Epithelial cell of proximal tubule (primary cell): Measurements from ENCODE around the gene NFKBIE. TPM values are rescaled to one million over a fixed set of nuclear protein-coding genes. Genes with fewer than 3 reads are reported as not detected.

ENCODE experiments used
- DNase-seq: peaks from one replicate; pipeline ENCODE4 v3.0.0-alpha.2; 2011; ENCODE audit warnings: low read depth
- H3K4me3 ChIP-seq: 2 replicates; pipeline ENCODE4 v1.5.1; 2011; ENCODE audit warnings: low read depth, mild to moderate bottlenecking, low read length
- CTCF ChIP-seq: conservative IDR thresholded peaks from 2 replicates; pipeline ENCODE4 v1.5.1; 2012; ENCODE audit warnings: low read depth, mild to moderate bottlenecking, low read length
- total RNA-seq: library from RNA; depleted of rRNA; stranded (reverse); fragments of >200 nt; gene quantifications from 2 replicates; pipeline ENCODE4 v1.2.3, GENCODE V29; 2015

NFKBIE gene
- total RNA-seq, 1 donor from 2014 or later, result 131 TPM

- DNase-seq, result no peak
These were observed 20.4 kb upstream of the NFKBIE start for GRCh38 chr6:44285552-44286284.

GRCh38 chr6:44284867-44285266 lies 19.5 kb upstream of the NFKBIE start:
- no peak for DNase-seq
- H3K4me3 ChIP-seq, result no peak overlapping the region
- TF ChIP-seq CTCF, result no peak

More at GRCh38 chr6:44285552-44286284, 20.4 kb upstream of the NFKBIE start:
- no peak overlapping the region for H3K4me3 ChIP-seq
- no peak for TF ChIP-seq CTCF

- no peak for TF ChIP-seq CTCF
- no peak for DNase-seq
These were observed 18.8 kb upstream of the NFKBIE start for GRCh38 chr6:44284121-44284520.

GRCh38 chr6:44278774-44279697 lies 13.7 kb upstream of the NFKBIE start:
- H3K4me3 ChIP-seq, result no peak overlapping the region
- DNase-seq, result no peak
- no peak for TF ChIP-seq CTCF

More at GRCh38 chr6:44284121-44284520, 18.8 kb upstream of the NFKBIE start:
- H3K4me3 ChIP-seq, result no peak overlapping the region

GRCh38 chr6:44278315-44278714 lies 13.0 kb upstream of the NFKBIE start:
- no peak for DNase-seq
- TF ChIP-seq CTCF, result no peak
- H3K4me3 ChIP-seq, result no peak overlapping the region

- TF ChIP-seq CTCF, result no peak
- H3K4me3 ChIP-seq, result no peak overlapping the region
- DNase-seq, result no peak
These were observed 12.4 kb upstream of the NFKBIE start for GRCh38 chr6:44277763-44278162.
